Skeletal muscle satellite cell (primary cell): ENCODE data around the gene MPEG1.
A peak's percentile ranks its signal among the peaks of the same experiment; 100 is the strongest.

Source experiments
- H3K27me3 ChIP-seq: 2 replicates; pipeline ENCODE4 v1.7.0; 2013; ENCODE audit warnings: low read length; ENCODE audit not compliant: control insufficient read depth, insufficient read depth
- H3K36me3 ChIP-seq: 2 replicates; pipeline ENCODE4 v1.7.0; 2013; ENCODE audit warnings: mild to moderate bottlenecking, control low read depth, low read length; ENCODE audit not compliant: insufficient read depth
- H3K4me1 ChIP-seq: 2 replicates; pipeline ENCODE4 v1.7.0; 2013; ENCODE audit warnings: low read length; ENCODE audit not compliant: control insufficient read depth, insufficient read depth
- H3K4me2 ChIP-seq: 2 replicates; pipeline ENCODE4 v1.7.0; 2013; ENCODE audit warnings: mild to moderate bottlenecking, low read length
- H3K4me3 ChIP-seq: 2 replicates; pipeline ENCODE4 v1.7.0; 2013; ENCODE audit warnings: low read length
- H3K9ac ChIP-seq: 2 replicates; pipeline ENCODE4 v1.7.0; 2013; ENCODE audit warnings: mild to moderate bottlenecking, low read depth, low read length, moderate library complexity
- H3K9me3 ChIP-seq: replicated peaks from 2 replicates; pipeline ENCODE4 v1.7.0; 2013; ENCODE audit warnings: mild to moderate bottlenecking, control low read depth, low read length

MPEG1 gene

DNA sequence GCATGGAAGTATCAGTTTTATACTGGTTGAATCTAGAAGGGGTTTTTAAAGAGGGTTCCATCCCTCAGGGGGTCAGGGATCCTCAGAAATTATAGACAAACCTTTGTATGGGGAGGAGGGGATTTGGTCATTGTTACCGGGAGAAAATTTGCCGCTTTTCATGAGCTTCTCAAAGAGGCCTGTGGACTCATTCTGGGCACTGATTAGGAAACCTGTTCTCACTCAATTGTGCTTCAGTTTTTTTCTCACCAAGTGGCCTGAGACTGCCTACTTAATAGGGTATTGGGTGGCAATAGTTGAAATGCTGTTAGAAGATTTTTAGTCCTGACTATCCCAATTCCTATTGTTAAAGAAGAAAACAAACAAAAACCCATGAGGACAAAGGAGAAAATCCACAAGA, 14.0 kb downstream of the MPEG1 start:
- Histone ChIP-seq H3K4me3 (no peak overlapping the region), H3K9ac (no peak overlapping the region), H3K36me3 (no peaks in the 10 kb centered on the region), H3K27me3 (no peaks in the 10 kb centered on the region), H3K4me1 (peaks cover 12% of the 10 kb centered on the region), H3K4me2 (no peak overlapping the region), H3K9me3 (no peaks in the 10 kb centered on the region)

GRCh38 chr11:59197991-59198390, 14.7 kb downstream of the MPEG1 start:
- Histone ChIP-seq H3K9me3 (no peaks in the 10 kb centered on the region), H3K4me3 (no peak overlapping the region), H3K4me2 (peak overlapping the region; percentile 51), H3K36me3 (no peaks in the 10 kb centered on the region), H3K4me1 (peaks cover 12% of the 10 kb centered on the region), H3K9ac (no peak overlapping the region), H3K27me3 (no peaks in the 10 kb centered on the region)

DNA sequence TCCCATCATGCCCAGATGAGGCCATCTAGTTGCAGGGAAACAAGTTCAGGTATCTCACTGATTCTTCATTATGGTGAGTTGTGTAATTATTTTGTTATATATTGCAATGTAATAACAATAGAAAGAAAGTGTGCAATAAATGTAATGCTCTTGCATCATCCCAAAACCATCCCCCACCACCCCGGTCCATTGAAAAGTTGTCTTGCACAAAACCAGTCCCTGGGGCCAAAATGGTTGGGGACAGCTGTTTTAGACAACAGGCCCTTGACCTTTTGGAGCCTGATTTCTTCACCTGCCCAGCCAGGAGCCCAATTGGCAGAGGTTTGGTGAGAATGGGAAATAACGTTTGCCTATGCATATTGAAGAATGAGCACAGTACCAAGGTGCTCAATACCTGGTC, 15.9 kb downstream of the MPEG1 start:
- no peaks in the 10 kb centered on the region for H3K27me3 ChIP-seq
- no peak overlapping the region for H3K4me3 ChIP-seq
- H3K9me3 ChIP-seq = no peaks in the 10 kb centered on the region
- H3K4me1 ChIP-seq = peaks cover 12% of the 10 kb centered on the region
- H3K9ac ChIP-seq = no peak overlapping the region
- peaks cover 5% of the 10 kb centered on the region for H3K36me3 ChIP-seq
- H3K4me2 ChIP-seq = no peak overlapping the region

GRCh38 chr11:59195586-59195985, 17.1 kb downstream of the MPEG1 start:
- Histone ChIP-seq H3K4me1 (peaks cover 12% of the 10 kb centered on the region), H3K4me2 (no peak overlapping the region), H3K27me3 (no peaks in the 10 kb centered on the region), H3K9ac (no peak overlapping the region), H3K9me3 (no peaks in the 10 kb centered on the region), H3K4me3 (no peak overlapping the region), H3K36me3 (peaks cover 5% of the 10 kb centered on the region)

- Histone ChIP-seq H3K9ac (no peak overlapping the region), H3K4me2 (no peak overlapping the region), H3K4me3 (no peak overlapping the region), H3K4me1 (peaks cover 14% of the 10 kb centered on the region), H3K9me3 (no peaks in the 10 kb centered on the region), H3K27me3 (no peaks in the 10 kb centered on the region), H3K36me3 (peaks cover 5% of the 10 kb centered on the region)
Observed at GRCh38 chr11:59193587-59194130, 19.1 kb downstream of the MPEG1 start.

DNA sequence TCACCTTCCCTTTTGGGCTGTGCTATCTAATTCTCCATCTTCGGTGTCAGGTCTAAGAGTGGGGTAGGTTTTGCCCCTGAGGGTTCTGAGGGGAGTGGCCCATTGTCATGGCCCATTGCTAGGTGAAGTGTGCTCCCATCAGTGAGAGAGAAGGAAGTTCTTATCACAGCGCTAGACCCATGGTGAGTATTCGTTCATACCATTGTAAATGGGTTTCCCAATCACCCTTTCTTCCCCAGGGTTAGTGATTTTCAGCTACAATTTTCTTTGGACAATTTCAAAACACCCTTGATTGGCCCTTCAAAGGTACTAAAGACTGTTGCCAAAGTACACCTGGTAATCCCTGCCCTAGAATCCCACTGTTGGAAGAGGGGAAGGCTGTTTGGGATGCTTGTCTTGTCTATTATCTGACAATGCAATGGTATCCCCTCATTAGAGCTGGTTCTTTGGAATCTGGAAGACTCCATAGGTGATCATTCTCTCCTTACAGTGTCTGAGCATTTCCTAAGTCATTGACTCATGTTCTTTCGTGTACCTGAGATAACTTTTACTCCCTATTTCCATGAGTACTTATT, 20.2 kb downstream of the MPEG1 start:
- Histone ChIP-seq H3K36me3 (peaks cover 5% of the 10 kb centered on the region), H3K4me3 (no peak overlapping the region), H3K4me2 (no peak overlapping the region), H3K9me3 (no peaks in the 10 kb centered on the region), H3K27me3 (no peaks in the 10 kb centered on the region), H3K9ac (no peak overlapping the region), H3K4me1 (peaks cover 5% of the 10 kb centered on the region)

DNA sequence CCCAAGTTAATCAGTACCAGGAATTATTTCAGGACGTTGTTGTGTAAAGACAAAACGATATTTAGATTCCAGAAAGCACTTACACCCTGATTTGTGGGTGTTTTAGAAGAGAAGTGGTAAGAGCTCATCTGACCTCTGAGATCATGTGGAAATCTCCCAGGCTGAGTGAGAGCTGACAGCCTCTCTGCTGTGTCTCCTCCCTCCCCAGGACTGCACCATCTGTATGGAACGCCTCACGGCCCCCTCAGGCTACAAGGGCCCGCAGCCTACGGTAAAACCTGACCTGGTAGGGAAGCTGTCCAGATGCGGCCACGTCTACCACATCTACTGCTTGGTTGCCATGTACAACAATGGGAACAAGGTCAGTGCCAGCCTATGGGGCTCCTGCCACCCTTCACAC, 20.8 kb downstream of the MPEG1 start:
- no peaks in the 10 kb centered on the region for H3K9me3 ChIP-seq
- peaks cover 11% of the 10 kb centered on the region for H3K4me1 ChIP-seq
- peaks cover 5% of the 10 kb centered on the region for H3K36me3 ChIP-seq
- H3K27me3 ChIP-seq = peaks cover 2% of the 10 kb centered on the region
- no peak overlapping the region for H3K4me3 ChIP-seq
- no peak overlapping the region for H3K4me2 ChIP-seq
- H3K9ac ChIP-seq = no peak overlapping the region

GRCh38 chr11:59191095-59191494, 21.6 kb downstream of the MPEG1 start:
- Histone ChIP-seq H3K4me2 (no peak overlapping the region), H3K4me1 (peaks cover 12% of the 10 kb centered on the region), H3K4me3 (no peak overlapping the region), H3K36me3 (peaks cover 5% of the 10 kb centered on the region), H3K27me3 (peaks cover 3% of the 10 kb centered on the region), H3K9ac (no peak overlapping the region), H3K9me3 (no peaks in the 10 kb centered on the region)

- Histone ChIP-seq H3K27me3 (peaks cover 3% of the 10 kb centered on the region), H3K4me3 (no peak overlapping the region), H3K4me1 (peaks cover 16% of the 10 kb centered on the region), H3K36me3 (peaks cover 5% of the 10 kb centered on the region), H3K9ac (no peak overlapping the region), H3K4me2 (no peak overlapping the region), H3K9me3 (no peaks in the 10 kb centered on the region)
Observed at GRCh38 chr11:59189986-59190385, 22.7 kb downstream of the MPEG1 start.

- Histone ChIP-seq H3K4me1 (peaks cover 18% of the 10 kb centered on the region), H3K9me3 (no peaks in the 10 kb centered on the region), H3K4me2 (no peak overlapping the region), H3K9ac (peak overlapping the region; percentile 19), H3K36me3 (peaks cover 5% of the 10 kb centered on the region), H3K4me3 (no peak overlapping the region), H3K27me3 (peaks cover 3% of the 10 kb centered on the region)
Observed at GRCh38 chr11:59188954-59189353, 23.8 kb downstream of the MPEG1 start.

- H3K4me3 ChIP-seq = no peak overlapping the region
- H3K36me3 ChIP-seq = peaks cover 5% of the 10 kb centered on the region
- no peak overlapping the region for H3K4me2 ChIP-seq
- H3K9ac ChIP-seq = no peak overlapping the region
- peaks cover 24% of the 10 kb centered on the region for H3K4me1 ChIP-seq
- H3K27me3 ChIP-seq = peaks cover 3% of the 10 kb centered on the region
- H3K9me3 ChIP-seq = no peaks in the 10 kb centered on the region
Observed at GRCh38 chr11:59187587-59187986, 25.1 kb downstream of the MPEG1 start.

- no peak overlapping the region for H3K4me3 ChIP-seq
- no peak overlapping the region for H3K9ac ChIP-seq
- peaks cover 2% of the 10 kb centered on the region for H3K36me3 ChIP-seq
- peaks cover 3% of the 10 kb centered on the region for H3K27me3 ChIP-seq
- peaks cover 24% of the 10 kb centered on the region for H3K4me1 ChIP-seq
- no peaks in the 10 kb centered on the region for H3K9me3 ChIP-seq
- H3K4me2 ChIP-seq = no peak overlapping the region
Observed at GRCh38 chr11:59187035-59187434, 25.7 kb downstream of the MPEG1 start.
